IPS-15b (cell line): ENCODE data around the gene CYP2E1.
"Not testable (repeated sequence)": the region's sequence is repeated elsewhere in the genome, so short reads cannot be mapped to it uniquely, and the experiment has no call there.

Experiments used
- H3K27me3 ChIP-seq: one replicate; pipeline ENCODE4 v1.6.1; 2013; ENCODE audit warnings: low read length; ENCODE audit not compliant: control insufficient read depth, insufficient read depth
- H3K36me3 ChIP-seq: one replicate; pipeline ENCODE4 v1.6.1; 2013; ENCODE audit warnings: low read length; ENCODE audit not compliant: control insufficient read depth, insufficient read depth
- H3K4me1 ChIP-seq: one replicate; pipeline ENCODE4 v1.6.1; 2013; ENCODE audit warnings: mild to moderate bottlenecking, low read length; ENCODE audit not compliant: control insufficient read depth, insufficient read depth
- H3K4me3 ChIP-seq: one replicate; pipeline ENCODE4 v1.5.1; 2013; ENCODE audit warnings: low read depth, low read length
- H3K9ac ChIP-seq: one replicate; pipeline ENCODE4 v1.6.1; 2013; ENCODE audit warnings: low read depth, mild to moderate bottlenecking, low read length
- H3K9me3 ChIP-seq: one replicate; pipeline ENCODE4 v1.6.1; 2013; ENCODE audit warnings: mild to moderate bottlenecking, low read length; ENCODE audit not compliant: control insufficient read depth, insufficient read depth

Gene CYP2E1

GRCh38 chr10:133526957-133527588 lies at the start of gene CYP2E1:
CYP2E1 (plus strand) TSS chr10:133527363; CDS start chr10:133527396, 33 bp downstream.
- H3K9me3 ChIP-seq = peaks cover 11% of the 10 kb centered on the region

GRCh38 chr10:133481086-133481643 lies 46.0 kb upstream of the CYP2E1 start:
- no peaks in the 10 kb centered on the region for H3K4me1 ChIP-seq
- peaks cover 16% of the 10 kb centered on the region for H3K9me3 ChIP-seq
- H3K36me3 ChIP-seq = no peaks in the 10 kb centered on the region
- H3K9ac ChIP-seq = no peak overlapping the region
- no peaks in the 10 kb centered on the region for H3K27me3 ChIP-seq
- H3K4me3 ChIP-seq = no peak overlapping the region

More at GRCh38 chr10:133526957-133527588, at the start of gene CYP2E1:
- no peaks in the 10 kb centered on the region for H3K4me1 ChIP-seq
- H3K36me3 ChIP-seq = no peaks in the 10 kb centered on the region
- no peaks in the 10 kb centered on the region for H3K27me3 ChIP-seq
- no peak within 1 kb of the TSS for H3K4me3 ChIP-seq
- H3K9ac ChIP-seq = no peak within 1 kb of the TSS

GRCh38 chr10:133481657-133482056 lies 45.5 kb upstream of the CYP2E1 start:
- H3K27me3 ChIP-seq = no peaks in the 10 kb centered on the region
- no peak overlapping the region for H3K4me3 ChIP-seq
- peaks cover 12% of the 10 kb centered on the region for H3K9me3 ChIP-seq
- no peaks in the 10 kb centered on the region for H3K4me1 ChIP-seq
- no peak overlapping the region for H3K9ac ChIP-seq
- no peaks in the 10 kb centered on the region for H3K36me3 ChIP-seq

GRCh38 chr10:133484818-133485217 lies 42.3 kb upstream of the CYP2E1 start:
- peaks cover 16% of the 10 kb centered on the region for H3K9me3 ChIP-seq
- no peaks in the 10 kb centered on the region for H3K27me3 ChIP-seq

GRCh38 chr10:133487085-133487484 lies 40.1 kb upstream of the CYP2E1 start:
- Histone ChIP-seq H3K9ac (no peak overlapping the region), H3K4me3 (no peak overlapping the region), H3K4me1 (no peaks in the 10 kb centered on the region), H3K36me3 (no peaks in the 10 kb centered on the region), H3K27me3 (no peaks in the 10 kb centered on the region), H3K9me3 (peaks cover 11% of the 10 kb centered on the region)

More at GRCh38 chr10:133484818-133485217, 42.3 kb upstream of the CYP2E1 start:
- no peak overlapping the region for H3K9ac ChIP-seq
- H3K36me3 ChIP-seq = no peaks in the 10 kb centered on the region
- H3K4me1 ChIP-seq = no peaks in the 10 kb centered on the region
- H3K4me3 ChIP-seq = no peak overlapping the region

GRCh38 chr10:133488354-133488753 lies 38.8 kb upstream of the CYP2E1 start:
- Histone ChIP-seq H3K4me3 (no peak overlapping the region), H3K9ac (no peak overlapping the region), H3K4me1 (no peaks in the 10 kb centered on the region), H3K9me3 (peaks cover 11% of the 10 kb centered on the region), H3K27me3 (no peaks in the 10 kb centered on the region), H3K36me3 (no peaks in the 10 kb centered on the region)

GRCh38 chr10:133489816-133490588 lies 37.2 kb upstream of the CYP2E1 start:
- Histone ChIP-seq H3K9me3 (peaks cover 11% of the 10 kb centered on the region), H3K27me3 (no peaks in the 10 kb centered on the region), H3K4me1 (no peaks in the 10 kb centered on the region), H3K36me3 (no peaks in the 10 kb centered on the region), H3K4me3 (no peak overlapping the region), H3K9ac (no peak overlapping the region)

- H3K4me3 ChIP-seq, H3K36me3 ChIP-seq, H3K9ac ChIP-seq, H3K4me1 ChIP-seq, H3K27me3 ChIP-seq: not testable (repeated sequence)
- peaks cover 11% of the 10 kb centered on the region for H3K9me3 ChIP-seq
Observed at GRCh38 chr10:133493562-133493961, 33.6 kb upstream of the CYP2E1 start.

- H3K9ac ChIP-seq, H3K4me3 ChIP-seq, H3K4me1 ChIP-seq, H3K9me3 ChIP-seq, H3K36me3 ChIP-seq, H3K27me3 ChIP-seq: not testable (repeated sequence)
Observed at GRCh38 chr10:133497363-133497762, 29.8 kb upstream of the CYP2E1 start.

GRCh38 chr10:133499176-133499575 lies 28.0 kb upstream of the CYP2E1 start:
- not testable (repeated sequence) for H3K27me3 ChIP-seq, H3K4me3 ChIP-seq, H3K4me1 ChIP-seq, H3K36me3 ChIP-seq, H3K9me3 ChIP-seq, H3K9ac ChIP-seq

- H3K27me3 ChIP-seq, H3K4me3 ChIP-seq, H3K4me1 ChIP-seq, H3K9ac ChIP-seq, H3K36me3 ChIP-seq, H3K9me3 ChIP-seq: not testable (repeated sequence)
Observed at GRCh38 chr10:133500897-133501296, 26.3 kb upstream of the CYP2E1 start.

GRCh38 chr10:133509700-133510099 lies 17.5 kb upstream of the CYP2E1 start:
- no peak overlapping the region for H3K9ac ChIP-seq
- no peak overlapping the region for H3K4me3 ChIP-seq
- no peaks in the 10 kb centered on the region for H3K4me1 ChIP-seq
- H3K9me3 ChIP-seq = peaks cover 3% of the 10 kb centered on the region
- no peaks in the 10 kb centered on the region for H3K36me3 ChIP-seq
- H3K27me3 ChIP-seq = no peaks in the 10 kb centered on the region
